Forelimb muscle (tissue), 1 donor: ENCODE data around the gene LRRC2. TPM values are rescaled to one million over a fixed set of nuclear protein-coding genes. Genes with fewer than 3 reads are reported as not detected.
A peak's percentile ranks its signal among the peaks of the same experiment; 100 is the strongest.
"Not testable (repeated sequence)": the region's sequence is repeated elsewhere in the genome, so short reads cannot be mapped to it uniquely, and the experiment has no call there.

Experiments
- DNase-seq: peaks from one replicate; pipeline ENCODE4 v3.0.0-alpha.2; 2013; ENCODE audit warnings: low read depth
- polyA plus RNA-seq: library from polyadenylated mRNA; unstranded; fragments of 120-200 nt; gene quantifications from one replicate; pipeline ENCODE4 v1.2.1, GENCODE V29; 2013; ENCODE audit not compliant: insufficient read length

The LRRC2 gene, protein sequence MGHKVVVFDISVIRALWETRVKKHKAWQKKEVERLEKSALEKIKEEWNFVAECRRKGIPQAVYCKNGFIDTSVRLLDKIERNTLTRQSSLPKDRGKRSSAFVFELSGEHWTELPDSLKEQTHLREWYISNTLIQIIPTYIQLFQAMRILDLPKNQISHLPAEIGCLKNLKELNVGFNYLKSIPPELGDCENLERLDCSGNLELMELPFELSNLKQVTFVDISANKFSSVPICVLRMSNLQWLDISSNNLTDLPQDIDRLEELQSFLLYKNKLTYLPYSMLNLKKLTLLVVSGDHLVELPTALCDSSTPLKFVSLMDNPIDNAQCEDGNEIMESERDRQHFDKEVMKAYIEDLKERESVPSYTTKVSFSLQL
- polyA plus RNA-seq = 5.2 TPM

- peak; percentile 40 for DNase-seq
These were observed at the start of gene LRRC2 for GRCh38 chr3:46566040-46566641. Gene LRRC2, minus strand, starts transcription at chr3:46566302. Its CDS starts 14,711 bp downstream, at chr3:46551591.

DNA sequence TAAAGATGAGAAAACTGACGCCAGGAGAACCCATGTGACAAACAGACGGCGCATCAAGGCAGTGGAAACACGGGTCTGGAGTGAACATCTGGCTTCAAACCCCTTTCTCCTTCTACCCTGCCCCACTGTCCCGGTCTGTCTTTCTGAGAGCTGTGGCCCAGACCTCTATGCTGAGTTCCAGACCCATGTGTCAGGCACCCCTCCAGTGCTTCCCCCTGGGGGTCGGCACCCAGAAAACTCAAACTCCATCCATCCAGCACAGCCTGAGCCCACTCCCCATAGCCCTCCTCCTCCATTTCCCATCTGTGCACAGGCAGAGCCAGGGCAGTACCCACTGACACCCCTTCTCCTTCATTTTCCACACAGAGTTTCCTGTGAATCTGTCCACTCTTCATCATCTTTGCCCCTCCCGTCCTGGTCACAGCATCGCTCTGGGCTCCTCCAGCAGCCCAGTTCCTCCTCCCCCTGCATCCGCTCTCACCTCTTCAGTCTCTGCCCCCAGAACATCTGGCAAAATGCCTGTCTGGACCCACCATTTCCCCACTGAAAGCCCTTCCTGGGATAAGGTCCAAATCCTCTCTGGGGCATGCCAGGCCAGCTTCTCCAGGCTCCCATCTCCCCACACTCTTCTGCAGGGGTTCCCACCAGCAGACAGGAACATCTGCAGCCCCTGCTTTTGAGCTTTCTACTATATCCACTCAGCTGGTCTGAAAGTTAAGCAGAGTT lies 49.1 kb upstream of the LRRC2 start:
- no peak for DNase-seq

DNA sequence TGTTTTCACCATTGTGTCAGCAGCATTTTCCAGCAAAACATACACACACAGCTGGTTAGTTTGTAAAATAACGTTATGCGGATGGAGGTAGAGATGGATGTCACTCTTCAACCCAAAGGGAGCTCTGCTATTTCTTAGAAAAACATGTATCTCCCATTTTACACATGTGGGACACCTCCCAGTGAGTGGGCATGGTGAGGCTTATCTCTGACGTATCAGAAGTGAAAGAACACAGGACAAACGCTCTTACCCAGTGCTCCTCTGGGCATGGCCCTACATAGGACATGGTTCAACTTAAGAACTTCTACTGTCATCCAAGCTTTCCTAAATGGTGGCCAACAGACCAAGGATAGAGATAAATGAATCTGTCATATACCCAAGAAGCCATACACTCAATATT lies 48.3 kb upstream of the LRRC2 start:
- no peak for DNase-seq

GRCh38 chr3:46613313-46614005 lies 47.4 kb upstream of the LRRC2 start:
- DNase-seq = no peak

- peak; percentile 28 for DNase-seq
These were observed 46.2 kb upstream of the LRRC2 start, which contains the start of gene FAM240A for GRCh38 chr3:46612324-46612723. Gene FAM240A, plus strand, starts transcription at chr3:46612525. Its CDS starts 159 bp downstream, at chr3:46612684.

GRCh38 chr3:46609944-46610722 lies 44.0 kb upstream of the LRRC2 start:
- no peak for DNase-seq

- DNase-seq = no peak
These were observed 43.2 kb upstream of the LRRC2 start for GRCh38 chr3:46609212-46609721.

GRCh38 chr3:46607603-46608028 lies 41.5 kb upstream of the LRRC2 start:
- no peak for DNase-seq

DNA sequence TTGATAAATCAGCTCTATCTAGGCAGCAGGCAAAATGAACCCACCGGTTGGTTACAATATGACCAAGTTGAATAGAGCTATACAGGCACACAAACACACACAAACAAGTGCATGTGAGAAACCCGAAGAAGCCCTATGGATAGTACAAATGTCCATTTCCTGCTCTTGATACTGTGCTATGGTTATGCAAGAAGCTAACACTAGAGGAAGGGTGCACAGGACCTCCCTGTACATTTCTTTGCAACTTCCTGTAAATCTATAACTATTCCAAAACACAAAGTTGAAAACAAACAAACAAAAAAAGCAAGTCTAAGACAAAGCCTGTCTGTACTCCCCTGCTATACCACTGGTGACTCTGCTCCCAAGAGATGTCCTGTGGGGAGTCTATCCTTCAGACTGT lies 38.0 kb upstream of the LRRC2 start:
- no peak for DNase-seq

GRCh38 chr3:46603446-46604046 lies 37.4 kb upstream of the LRRC2 start:
- no peak for DNase-seq

DNA sequence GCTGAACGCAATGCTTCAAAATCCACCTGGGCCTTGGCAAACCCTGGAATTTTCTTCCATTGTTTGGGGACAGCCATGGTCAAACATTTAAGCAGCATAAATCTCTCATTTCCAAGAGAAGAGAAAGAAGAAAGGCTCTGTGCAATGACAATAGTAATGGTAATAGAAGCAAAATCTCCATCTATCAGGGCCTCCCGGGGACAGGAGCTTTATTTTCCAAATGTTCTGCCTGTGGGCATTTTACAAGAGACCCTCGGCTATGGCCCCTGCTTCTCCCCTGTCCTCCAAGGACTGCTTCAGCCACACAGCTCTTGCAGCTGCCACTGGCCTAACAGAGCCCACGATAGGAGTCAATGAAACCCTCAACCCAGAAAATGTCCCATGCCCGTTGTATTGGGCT lies 33.5 kb upstream of the LRRC2 start:
- DNase-seq = no peak

DNA sequence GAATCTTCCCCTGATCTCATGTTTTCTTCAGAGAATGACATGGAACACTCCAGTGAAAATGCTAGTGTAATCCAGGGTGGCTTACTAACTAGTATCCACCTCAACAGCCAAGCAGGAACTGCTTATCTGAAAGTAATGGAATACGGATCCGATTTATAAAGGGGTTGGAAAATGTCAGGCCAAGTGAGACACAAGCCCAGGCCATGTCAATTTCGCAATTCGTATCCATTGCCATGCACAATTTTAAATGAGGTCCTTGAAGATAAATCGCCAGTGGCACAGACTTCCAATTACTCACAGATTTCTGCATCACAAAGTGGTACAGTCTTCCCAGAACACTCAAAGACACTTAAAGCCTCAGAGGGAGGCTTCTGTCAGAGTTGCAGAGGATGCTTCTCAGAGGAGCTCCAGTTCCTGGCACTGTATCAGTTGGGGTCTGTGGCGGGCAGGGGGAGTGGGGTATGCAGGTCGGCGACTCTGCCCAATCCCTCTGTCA lies 29.8 kb upstream of the LRRC2 start:
- DNase-seq = no peak

DNA sequence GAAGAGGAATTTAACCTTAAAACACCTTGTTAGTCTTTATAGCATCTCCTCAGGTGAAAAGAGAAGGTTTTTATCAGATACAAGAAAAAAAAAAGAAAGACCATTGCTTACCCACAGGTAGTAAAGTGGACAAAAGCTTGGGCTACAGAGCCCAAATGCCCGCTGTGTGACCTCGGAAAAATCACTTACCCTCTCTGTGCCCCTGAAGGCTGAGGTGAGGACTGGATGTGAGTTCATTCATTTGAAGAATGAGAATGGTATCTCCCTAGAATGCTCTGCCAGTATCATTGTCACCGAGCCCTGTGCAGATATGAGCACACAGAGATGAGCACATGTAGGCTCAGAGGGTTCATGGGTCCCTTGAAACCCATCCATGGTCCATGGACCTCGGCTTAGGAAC lies 28.6 kb upstream of the LRRC2 start:
- no peak for DNase-seq

- DNase-seq = no peak
These were observed 27.9 kb upstream of the LRRC2 start for GRCh38 chr3:46593979-46594378.

DNA sequence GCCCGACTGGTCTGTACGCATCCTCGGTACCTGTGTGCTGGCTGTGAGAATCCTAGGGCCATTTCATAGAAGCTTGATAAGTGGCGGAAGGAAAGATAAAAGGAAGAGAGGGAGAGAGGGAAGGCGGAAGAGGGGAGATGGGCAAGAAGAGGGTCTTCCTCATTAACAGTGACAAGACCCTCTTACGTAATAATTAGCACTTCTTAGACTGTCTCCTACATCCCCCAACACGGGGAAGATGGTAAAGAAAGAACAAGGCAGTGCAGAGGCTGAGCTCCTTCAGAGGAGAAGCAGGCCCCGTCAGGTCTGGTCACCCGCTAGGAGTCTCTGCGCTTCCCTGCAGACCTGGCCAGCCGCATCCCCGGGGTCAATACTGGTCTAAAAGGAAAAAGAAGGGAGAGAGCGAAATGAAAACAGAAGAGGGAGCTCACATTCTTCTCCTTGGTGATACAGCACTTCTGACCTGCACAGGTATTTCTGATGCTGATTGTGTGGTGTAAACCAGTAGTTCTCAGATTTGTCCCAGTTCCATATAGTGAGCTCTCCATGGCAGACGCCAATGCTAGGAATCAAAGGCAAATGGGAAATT lies 27.3 kb upstream of the LRRC2 start:
- no peak for DNase-seq

GRCh38 chr3:46587268-46587667 lies 21.2 kb upstream of the LRRC2 start:
- DNase-seq = not testable (repeated sequence)

DNA sequence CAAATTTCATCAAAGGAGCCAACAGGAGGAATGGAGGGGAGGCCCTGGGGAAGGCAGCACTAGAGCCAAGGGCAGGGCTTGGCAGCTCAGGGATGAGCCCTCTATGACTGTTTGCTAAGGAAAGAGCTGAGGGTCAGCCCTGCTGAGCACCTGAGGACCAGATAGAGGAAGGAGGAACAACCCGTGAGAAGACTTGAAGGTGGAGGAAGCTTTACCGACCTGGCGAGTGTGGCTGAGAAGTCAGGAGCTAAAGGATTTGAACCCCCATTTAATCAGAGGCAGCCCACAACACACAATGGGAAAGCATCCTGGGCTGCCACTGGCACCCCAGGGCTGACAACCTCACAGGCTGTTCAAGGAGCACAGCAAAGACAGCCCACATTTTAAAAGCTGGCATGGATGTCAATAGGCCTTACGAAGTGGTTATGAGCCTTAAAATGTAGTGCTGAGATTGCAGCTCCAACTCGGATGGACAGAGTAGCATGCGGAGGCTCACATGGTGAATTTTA lies 20.7 kb upstream of the LRRC2 start:
- no peak for DNase-seq

- DNase-seq = no peak
These were observed 19.9 kb upstream of the LRRC2 start for GRCh38 chr3:46585799-46586693.
